Activated CD8-positive, alpha-beta memory T cell treated with anti-CD3 and anti-CD28 coated beads for 4 hours (primary cell): ENCODE data around the gene SEMA3B.
"Not testable (repeated sequence)": the region's sequence is repeated elsewhere in the genome, so short reads cannot be mapped to it uniquely, and the experiment has no call there.

ENCODE experiments used
- DNase-seq, 2 donors: peaks; one replicate each; pipeline ENCODE4 v3.0.0-alpha.2; 2020; ENCODE audit warnings: low read depth in 2 of 2

The SEMA3B gene

GRCh38 chr3:50258979-50259378 is 10.0 kb upstream of the SEMA3B start:
- DNase-seq: no peak

DNA sequence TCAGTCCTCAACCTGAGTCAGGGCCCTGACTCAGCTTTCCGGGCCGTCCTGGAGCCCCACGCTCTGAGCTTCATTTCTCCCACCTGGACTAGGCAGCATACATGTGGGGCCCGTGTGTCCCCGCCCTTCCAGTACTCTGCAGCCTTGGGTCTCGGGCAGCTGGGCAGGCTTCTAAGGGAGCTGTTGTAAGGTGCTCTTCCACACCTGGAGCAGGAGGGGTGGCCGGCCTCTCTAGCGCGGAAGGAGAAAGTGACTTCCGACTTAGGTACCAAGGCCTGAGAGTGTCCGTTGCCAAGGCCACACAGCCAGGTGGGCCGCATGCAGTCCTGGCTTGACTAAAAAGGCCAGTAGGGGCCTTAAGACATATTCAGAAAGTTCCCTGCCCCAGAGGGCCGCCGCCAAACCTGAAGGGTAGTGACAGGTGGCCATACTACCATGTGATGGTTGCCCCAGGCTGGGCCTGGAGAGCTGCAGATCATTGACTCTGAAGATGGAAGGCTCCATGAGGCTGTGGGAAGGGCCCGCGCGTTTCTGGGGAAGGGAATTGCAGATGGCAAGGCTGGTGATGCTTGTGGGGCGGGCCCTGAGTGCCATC is 9.4 kb upstream of the SEMA3B start:
- DNase-seq: no peak

DNA sequence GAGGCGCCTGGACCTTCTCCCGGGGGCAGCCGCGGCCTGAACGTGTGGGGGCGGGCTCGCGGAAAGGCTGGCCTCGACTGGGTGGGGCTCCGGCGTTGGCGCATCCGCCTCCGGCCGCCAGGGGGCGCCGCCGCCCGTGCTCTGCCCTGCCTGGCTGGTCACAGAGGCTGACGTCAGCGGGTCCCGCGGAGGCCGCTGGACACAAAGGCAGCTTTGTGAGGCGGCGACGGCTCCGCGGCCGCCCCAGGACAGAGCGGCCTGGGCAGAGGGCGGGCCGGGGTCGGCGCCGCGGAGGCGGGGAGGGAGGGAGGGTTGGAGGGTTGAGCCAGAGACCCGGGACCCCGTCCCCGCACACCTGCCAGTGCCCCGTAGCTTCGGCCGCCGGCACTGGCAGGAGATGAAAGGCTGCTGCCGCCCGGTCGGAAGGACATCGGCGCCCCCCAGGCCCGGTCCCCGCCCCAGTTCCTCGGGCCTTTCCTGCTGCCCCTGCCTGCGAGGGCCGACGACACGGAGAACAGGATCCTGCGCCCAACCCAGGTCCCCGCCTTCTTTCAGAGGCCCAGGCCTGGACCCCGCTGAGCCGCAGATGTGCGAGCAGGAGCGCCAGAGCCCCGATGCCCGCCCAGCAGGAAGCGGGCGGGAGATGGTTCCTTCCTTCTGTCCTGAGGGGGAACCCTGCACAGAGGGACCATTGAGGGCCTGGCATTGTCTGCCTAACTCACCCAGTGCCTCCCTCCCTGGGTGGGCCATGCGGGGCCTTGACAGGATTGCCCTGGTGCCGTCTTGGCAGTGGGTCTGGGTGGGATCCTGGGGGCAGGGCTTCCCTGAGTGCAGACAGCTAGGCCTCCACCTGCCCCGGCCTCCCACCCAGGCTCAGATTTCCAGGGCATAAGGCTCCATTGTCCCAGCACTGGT is 8.7 kb upstream of the SEMA3B start:
- DNase-seq: peak; percentile 59 to 66

GRCh38 chr3:50260942-50261441 is 8.0 kb upstream of the SEMA3B start:
- no peak for DNase-seq

GRCh38 chr3:50261505-50261904 is 7.4 kb upstream of the SEMA3B start:
- DNase-seq: no peak

DNA sequence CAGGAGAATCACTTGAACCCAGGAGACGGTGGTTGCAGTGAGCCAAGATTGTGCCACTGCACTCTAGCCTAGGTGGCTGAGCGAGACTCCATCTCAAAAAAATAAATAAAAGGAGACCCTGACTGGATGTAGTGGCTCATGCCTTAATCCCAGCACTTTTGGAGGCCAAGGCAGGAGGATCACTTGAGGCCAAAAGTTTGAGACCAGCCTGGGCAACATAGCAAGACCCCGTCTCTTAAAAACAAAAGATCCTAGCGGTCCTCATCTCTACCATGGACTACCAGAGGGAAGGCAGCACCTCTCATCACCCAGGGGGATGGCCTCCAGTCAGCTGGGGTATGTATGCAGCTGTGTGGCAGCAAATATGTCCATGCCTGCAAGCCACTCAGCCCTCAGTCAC is 6.7 kb upstream of the SEMA3B start:
- not testable (repeated sequence) for DNase-seq

- no peak for DNase-seq
Measured at GRCh38 chr3:50262778-50263177, 6.2 kb upstream of the SEMA3B start.

DNA sequence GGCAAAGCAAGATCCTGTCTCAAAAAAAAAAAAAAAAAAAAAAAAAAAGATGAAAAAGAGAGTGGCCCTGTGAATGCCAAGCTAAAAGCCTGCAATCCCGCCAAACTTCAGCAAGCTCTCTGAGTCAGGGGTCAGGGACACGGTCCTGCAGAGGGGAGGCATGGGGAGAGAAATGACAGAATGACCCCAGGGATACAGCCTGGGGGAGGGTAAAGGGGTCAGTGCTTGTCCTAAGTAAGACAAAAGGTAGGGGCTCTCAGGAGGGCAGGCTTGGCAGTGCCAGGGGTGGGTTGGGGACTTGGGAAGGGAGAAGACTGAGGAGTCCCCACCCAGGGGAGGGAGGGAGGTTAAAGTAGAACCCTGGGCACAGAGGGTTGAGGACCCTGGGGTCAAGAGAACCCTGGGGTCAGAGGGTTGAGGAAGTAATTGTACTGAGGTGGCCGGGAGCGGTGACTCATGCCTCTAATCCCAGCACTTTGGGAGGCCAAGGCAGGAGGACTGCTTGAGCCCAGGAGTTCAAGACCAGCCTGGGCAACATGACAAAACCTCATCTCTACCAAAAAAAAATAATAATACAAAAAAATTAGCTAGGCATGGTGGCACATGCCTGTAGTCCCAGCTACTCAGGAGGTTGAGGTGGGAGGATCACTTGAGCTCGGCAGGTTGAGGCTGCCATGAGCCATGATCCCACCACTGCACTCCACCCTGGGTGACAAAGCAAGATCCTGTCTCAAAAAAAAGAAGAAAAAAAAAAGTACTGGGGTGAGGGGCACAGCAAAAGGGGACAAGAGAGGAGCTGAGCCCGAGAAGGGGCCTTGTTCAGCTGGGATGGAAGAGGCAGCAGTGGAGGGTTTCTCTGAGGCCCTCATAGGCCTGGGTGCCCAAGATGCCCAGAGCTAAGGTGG is 5.2 kb upstream of the SEMA3B start:
- no peak for DNase-seq

DNA sequence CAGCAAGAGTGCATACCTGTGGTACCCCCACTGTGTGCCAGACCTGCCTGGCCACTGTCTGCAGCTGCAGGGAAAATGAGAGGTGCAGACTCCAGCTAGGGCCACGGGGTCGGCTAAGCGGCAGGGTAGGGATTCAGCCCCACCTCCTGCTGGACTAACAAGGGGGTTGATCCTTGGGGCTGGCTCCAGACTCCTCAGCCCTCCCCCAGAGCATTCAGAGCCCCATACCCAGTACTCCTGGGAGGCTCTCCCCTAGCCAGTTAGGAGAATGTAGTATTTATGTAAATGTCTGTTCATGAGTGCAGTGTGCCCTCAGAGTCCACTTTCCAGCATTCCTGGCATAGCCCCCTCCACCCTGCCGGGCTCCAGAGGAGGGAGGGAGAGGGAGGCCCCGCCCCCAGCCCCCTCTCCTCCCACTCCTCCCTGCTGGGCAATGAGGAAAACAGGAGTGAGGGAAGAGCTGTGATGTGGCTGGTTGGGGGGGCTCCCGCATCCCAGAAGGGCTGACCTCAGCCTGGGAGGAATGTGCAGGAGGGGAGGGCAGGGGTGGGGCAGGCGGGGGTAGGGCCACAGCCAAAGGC is 4.5 kb upstream of the SEMA3B start:
- DNase-seq: no peak

DNA sequence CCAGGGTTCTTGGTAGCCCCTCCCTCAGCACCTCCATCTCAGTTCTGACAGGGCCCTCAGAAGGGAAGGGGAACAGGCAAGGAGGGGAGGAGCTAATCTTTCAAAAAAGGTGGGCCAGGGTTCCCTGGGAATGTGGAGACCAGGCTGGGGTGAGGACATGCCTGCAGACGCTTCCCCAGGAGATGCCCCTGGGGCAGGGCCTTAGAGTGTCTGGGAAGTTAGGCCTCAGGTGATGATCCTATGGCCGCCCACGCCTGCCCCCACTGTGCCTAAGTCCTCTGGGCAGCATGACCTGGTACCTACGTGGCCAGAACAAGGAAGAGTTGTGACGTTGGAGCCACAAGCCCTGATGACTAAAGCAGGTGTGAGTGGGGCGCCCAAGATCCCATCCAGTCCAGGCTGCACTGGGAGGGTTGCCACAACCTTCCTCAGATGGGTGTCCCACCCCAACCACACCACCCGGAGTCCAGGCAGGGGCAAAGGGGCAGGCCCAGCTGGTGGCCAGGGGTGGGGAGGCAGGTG is 3.9 kb upstream of the SEMA3B start:
- no peak for DNase-seq

- DNase-seq: no peak
Measured at GRCh38 chr3:50265571-50265970, 3.4 kb upstream of the SEMA3B start.

- DNase-seq: no peak
Measured at GRCh38 chr3:50266017-50266416, 2.9 kb upstream of the SEMA3B start.

DNA sequence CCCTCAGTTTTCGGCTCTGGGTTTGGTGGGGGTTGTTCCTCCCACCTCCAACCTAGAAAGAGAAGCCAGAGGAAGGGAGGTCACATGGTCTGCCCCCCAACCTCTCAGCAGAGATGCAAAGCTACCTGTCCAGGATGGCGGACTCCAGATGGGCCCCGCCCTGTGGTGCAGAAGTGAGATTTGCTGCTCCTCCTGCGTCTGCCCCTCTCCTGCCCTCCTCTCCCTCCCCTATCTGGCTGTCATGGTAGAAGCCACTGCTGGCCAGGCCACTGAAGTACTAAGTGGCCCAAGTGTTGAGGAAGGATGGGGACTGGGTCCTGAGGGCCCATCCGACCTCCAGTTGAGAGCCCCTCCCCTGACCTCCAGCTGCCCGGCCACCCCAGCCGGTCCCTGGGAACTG is 2.1 kb upstream of the SEMA3B start:
- no peak for DNase-seq

- DNase-seq: no peak
Measured at GRCh38 chr3:50267280-50267913, 1.6 kb upstream of the SEMA3B start.

GRCh38 chr3:50268276-50268675 is 671 bp upstream of the SEMA3B start:
- DNase-seq: no peak

GRCh38 chr3:50269460-50269859 is 513 bp downstream of the SEMA3B start:
- no peak for DNase-seq

DNA sequence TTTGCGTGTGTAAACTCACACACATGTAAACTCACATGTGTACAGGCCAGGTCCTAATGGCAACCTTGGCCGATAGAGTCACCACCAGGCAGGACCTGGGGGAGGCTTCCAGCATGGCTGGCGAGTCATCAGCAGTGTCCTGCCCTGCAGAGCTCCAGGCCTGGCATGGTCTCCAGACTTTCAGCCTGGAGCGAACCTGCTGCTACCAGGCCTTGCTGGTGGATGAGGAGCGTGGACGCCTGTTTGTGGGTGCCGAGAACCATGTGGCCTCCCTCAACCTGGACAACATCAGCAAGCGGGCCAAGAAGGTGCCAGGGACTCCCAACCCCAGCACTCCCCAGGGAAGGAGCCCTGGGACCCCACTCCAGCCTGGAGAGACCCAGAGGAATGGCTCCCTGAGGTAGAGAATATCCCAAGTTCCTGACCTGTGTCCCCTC is 1.0 kb downstream of the SEMA3B start:
- no peak for DNase-seq

DNA sequence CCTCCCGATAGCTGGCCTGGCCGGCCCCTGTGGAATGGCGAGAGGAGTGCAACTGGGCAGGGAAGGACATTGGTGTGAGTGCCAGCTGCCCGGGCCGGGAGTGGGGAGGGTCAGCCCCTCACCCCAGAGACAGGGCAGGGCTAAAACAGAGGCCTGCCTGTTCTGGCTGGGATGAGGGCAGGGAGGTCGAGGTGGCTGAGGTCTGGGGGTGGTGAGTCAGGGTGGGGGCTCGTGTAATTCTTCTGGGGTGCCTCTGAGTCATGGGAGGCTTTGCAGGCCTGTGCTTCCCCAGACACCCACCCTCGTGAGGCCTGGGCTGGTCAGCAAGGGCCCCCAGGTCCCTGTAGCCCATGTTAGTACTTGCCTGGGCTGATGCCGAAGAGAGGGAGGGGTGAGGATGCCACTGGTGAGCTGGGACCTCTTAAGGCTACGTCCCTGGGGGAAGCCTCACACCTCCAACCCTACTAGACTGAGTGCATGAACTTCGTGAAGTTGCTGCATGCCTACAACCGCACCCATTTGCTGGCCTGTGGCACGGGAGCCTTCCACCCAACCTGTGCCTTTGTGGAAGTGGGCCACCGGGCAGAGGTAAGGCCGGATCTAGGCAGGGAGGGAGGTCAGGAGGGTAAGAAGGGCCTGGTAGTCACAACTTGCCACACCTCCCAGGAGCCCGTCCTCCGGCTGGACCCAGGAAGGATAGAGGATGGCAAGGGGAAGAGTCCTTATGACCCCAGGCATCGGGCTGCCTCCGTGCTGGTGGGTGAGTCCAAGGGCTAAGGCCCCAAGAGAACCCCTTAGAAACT is 1.7 kb downstream of the SEMA3B start:
- DNase-seq: no peak

- no peak for DNase-seq
Measured at GRCh38 chr3:50271314-50271936, 2.5 kb downstream of the SEMA3B start.

GRCh38 chr3:50272538-50272910 is 3.6 kb downstream of the SEMA3B start:
- not testable (repeated sequence) for DNase-seq
